NCI-H146 treated with DMSO at 0.1 percent for 48 hours (cell line): ENCODE measurements around the gene ATG7.
"Not testable (repeated sequence)": the region's sequence is repeated elsewhere in the genome, so short reads cannot be mapped to it uniquely, and the experiment has no call there.

ENCODE experiments used
- DNase-seq: peaks from one replicate; lab custom pipeline; 2025; ENCODE audit not compliant: unreplicated experiment; lab: John Stamatoyannopoulos, UW

Gene ATG7

DNA sequence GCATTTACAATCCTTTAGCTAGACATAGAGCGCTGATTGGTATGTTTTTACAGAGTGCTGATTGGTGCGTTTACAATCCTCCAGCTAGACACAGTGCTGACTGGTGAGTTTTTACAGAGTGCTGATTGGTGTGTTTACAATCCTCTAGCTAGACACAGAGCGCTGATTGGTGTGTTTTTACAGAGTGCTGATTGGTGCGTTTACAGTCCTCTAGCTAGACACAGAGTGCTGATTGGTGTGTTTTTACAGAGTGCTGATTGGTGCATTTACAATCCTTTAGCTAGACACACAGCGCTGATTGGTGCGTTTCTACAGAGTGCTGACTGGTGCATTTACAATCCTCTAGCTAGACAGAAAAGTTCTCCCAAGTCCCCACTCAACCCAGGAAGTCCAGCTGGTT, 76.7 kb downstream of the ATG7 start:
- DNase-seq, result not testable (repeated sequence)

DNA sequence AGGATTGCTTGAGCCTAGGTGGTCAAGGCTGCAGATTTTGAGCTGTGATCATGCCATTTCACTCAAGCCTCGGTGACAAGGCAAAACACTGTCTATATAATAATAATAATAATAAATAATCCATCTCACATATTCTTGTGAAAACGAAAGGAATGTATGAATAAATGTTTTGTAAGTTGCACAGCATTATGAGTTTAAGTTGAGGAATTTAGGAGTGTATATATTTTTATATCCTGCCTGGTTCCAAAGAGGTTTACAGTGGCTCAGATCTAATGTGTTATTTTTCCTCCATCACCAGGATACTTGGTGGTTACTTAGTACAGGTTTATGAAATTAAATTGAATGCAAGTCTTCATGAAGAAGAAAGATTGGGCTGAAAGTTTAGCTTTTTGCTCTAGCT, 77.2 kb downstream of the ATG7 start:
- no peak for DNase-seq

DNA sequence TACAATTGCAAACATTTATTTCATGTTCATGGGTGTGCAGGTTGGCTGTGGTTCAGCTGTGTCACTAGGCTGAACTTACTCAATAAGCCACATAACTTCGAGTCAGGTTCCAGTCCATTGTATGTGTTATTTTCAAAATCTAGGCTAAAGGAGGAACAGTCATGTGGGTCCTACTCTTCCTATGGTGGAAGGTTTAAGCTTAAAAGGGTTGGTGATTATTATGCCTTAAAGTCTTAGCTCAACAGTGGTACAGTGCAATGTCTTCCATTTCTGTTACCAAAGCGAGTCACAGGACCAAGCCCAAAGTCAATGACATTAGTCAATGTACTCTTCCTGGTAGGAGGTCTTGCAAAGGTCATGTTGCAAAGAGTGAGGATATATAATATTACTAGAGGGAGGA, 78.2 kb downstream of the ATG7 start:
- DNase-seq, result no peak

DNA sequence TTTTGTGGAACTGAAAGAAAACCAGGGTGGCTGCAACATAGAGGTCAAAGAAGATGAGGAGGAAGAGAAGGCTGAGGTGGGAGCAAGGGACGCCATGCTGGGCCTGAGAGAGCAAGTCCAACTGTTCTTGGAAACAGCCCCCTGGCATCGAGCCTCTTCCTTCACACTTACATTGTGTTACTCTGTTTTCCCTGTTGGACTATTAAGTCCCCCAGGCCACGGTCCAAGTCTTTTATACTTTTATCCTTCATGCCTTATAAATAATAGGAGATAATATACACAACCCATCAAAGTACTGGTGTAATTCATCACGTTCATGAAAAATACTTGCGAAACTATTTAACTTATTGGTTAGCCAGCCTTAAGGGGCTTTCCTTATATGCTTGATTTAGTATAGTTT, 79.3 kb downstream of the ATG7 start:
- no peak for DNase-seq

DNA sequence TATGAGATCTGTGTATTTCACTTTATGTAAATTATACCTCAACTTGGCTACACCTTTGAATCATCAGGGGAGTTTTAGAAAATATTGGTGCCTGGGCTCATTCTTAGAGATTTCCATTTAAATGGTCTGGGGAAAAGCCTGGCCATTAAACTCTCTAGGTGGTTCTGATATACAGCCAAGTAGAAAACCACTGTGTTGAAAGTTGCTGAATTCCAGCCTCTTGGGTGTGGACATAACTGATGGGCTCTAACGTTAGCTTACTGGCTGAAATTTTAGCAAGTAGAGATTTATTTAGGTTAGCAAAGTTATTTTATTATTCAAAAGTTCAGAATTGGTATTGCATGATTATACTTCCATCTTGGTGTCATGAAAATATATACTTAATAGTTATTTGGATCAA, 84.1 kb downstream of the ATG7 start:
- no peak for DNase-seq

DNA sequence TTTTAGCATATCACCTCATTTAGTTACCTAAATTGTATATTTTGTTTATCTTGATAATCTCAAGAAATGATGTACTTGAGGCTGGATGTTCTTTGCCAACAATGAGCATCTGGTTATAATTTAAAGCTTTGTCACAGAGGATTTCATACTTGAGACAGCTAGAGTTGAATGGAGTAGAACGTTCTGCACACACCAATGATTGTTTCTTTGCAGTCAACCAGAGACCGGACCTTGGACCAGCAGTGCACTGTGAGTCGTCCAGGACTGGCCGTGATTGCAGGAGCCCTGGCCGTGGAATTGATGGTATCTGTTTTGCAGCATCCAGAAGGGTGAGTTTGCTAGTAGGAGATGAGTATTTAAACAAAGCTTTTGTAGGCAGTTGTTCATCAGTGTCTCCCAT, 90.4 kb downstream of the ATG7 start:
- DNase-seq, result no peak

DNA sequence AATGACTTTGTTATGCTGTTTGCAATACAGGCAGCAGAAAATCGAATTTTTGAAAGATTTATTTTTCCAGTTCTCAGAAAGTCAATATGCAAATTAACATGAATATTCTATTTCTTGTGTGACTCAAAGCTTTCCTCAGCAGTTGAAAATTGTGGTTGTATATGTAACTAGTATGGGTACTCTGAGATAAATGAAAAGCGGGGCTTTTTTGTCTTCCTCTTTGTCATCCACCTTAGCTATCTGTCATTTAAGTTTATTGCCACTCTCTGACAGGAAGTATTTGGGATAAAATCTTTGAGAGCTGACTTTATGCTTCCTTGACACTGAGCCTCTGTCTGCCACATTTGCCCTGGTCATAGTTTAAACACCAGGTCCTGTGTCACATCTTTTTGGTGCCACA, 91.5 kb downstream of the ATG7 start:
- DNase-seq, result no peak

DNA sequence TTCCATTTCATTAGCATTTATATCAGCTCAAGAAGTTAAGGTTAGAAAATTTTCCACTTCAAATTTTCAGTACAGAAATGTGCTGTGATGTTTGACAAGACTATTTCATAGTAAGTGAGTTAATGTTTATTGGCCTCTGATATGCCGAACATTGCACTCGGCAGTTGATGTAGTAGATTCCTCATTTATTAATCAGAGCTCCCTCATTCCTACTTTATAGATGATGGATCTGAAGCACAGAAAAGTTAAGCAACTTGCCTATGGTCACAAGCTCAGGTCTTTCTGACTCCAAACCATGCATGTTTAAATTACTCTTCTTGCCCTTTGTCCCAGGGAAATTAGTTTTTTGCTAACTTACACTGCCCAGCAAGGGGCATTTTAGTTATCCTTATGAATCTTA, 92.0 kb downstream of the ATG7 start:
- DNase-seq, result no peak

DNA sequence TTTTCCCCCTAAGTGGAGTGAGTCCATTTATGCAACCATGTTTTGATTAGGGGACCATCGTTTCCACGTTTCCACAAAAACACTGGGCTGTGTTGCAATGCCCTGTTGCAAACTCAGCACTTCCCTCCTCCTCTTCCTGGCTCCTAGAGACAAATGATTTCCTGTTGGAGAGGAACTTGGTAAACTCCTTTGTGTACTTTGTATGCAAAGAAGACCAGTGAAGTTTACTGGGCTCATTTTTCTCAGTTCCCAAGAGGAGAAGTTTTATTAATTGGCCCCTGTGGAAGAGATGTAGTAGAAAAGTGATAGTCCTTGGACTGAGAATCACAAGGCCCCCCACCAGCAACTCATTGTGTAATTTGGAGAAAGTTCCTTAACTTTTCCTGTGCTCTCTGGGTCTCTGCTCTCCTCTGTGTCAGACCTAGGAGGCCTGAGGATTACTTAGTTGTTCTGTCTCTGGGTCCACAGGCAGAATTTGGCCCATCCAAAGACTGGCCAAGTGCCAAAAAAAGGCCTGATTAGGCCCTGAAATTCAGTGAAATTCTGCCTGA, 95.0 kb downstream of the ATG7 start:
- no peak for DNase-seq

DNA sequence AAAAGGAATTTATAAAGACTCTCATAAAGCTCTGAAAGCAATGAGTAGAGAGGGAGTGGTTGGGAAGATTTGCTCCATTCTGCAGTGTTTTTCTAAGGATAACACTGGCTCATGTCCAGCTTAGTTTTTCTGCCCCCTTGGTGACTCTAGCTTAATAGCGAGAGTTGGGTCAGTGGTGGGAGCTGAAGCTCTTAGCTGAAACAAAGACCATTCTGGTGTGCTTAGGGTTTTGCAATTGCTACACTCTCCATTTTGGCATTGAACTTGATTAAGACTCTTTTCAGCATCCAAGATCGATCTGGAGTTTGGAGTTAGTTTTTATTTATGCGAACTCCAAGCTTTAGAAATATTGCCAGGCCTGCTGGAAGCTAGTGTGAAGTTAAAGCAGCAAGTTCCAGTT, 98.0 kb downstream of the ATG7 start:
- no peak for DNase-seq

DNA sequence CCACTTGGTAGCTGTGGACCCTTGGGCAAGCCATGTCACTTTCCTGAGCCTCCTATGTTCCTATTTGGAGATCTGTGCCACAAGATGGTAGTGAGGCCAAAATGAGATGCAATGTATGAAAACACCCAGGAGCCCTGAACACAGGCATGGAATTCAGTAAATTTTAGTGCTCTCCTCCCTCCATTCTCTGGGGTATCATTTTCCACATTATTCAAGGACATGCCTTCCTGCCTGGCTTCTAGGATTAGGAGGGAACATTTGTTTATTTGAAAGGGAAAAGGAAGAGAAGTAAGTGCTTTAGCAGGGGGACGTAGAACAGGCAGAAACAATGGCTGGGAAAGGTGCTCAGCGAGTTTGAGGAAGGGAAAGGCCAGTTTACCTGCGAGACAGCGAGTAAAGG, 98.8 kb downstream of the ATG7 start:
- DNase-seq, result no peak

DNA sequence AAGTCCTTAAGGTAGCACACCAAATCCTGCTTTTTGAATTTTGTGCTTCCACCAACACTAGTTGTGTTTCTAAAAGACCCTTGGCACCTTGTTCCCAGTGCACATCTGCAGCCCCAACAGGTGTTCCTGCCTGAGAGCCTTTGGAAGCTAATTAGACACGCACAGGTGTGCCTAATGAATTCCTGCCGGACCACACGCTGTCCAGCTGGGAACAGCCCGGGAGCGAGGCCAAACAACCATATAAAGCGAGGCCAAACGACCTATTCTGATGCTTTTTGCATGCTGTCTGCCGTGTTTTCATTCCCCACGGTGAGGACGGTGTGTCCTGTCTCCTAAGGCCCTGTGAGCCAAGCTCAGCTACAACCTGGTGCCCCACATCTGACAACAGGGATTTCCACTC, 99.5 kb downstream of the ATG7 start:
- DNase-seq, result peak; percentile 73

DNA sequence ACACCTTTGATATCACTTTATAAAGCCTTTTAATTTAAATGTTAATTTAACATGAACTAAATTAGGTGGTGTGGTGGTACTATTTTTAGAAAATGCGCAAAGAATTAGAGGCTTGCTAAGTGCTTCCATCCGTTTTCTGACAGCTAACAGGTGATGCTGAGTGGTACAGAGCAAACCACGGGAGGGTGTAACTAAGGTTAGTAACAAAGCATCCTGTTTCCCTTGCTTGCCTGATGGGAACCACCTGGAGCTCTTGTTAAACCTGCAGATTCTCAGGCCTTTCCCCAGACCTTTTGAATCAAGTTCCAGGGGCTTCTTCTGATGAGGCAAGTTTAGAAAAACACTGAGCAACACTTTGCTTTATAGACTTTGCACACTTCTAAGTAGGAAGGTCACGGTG, 101.0 kb downstream of the ATG7 start:
- peak; percentile 54 for DNase-seq

DNA sequence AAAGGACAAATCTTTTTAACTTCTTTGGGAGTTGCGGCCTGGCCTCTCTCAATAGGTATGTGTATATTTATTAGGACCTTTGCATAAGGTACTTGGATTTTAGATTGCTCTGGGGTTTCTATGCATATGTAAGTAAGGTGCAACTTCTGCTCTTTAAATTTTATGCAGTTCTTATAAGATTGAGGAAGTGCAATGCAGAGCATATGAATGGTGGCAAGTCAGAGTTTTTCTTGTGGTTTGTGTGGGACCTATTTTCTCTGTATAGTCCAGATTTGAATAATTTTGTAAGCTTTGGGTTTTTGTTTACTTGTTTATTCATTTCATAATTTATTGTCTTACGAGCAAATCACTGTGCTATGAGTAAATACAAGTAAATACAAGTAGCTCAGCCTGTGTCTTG, 101.5 kb downstream of the ATG7 start:
- no peak for DNase-seq

DNA sequence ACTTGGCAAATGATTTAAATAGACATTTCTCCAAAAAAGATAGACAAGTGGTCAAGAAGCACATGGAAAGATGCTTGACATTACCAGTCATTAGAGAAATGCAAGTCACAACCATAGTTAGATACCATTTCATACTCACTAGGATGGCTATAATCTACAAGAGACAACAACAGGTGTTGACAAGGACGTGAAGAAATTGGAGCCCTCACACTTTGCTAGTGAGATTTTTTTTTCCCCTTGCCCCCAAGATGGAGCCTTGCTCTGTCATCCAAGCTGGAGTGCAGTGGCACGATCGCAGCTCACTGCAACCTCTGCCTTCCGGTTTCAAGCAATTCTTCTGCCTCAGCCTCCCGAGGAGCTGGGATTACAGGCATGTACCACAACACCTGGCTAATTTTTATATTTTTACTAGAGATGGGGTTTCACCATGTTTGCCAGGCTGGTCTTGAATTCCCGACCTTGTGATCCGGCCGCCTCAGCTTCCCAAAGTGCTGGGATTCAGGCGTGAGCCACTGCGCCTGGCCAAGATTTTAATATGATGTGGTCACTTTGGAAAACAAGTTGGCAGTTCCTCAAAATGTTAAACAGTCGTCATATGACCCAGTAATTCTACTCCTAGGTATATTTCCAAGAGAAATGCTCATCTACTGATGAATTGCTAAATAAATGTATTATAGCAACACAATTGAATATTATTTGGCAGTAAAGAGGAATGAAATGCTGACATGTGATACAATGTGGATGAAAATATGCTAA, 103.3 kb downstream of the ATG7 start:
- DNase-seq, result no peak

DNA sequence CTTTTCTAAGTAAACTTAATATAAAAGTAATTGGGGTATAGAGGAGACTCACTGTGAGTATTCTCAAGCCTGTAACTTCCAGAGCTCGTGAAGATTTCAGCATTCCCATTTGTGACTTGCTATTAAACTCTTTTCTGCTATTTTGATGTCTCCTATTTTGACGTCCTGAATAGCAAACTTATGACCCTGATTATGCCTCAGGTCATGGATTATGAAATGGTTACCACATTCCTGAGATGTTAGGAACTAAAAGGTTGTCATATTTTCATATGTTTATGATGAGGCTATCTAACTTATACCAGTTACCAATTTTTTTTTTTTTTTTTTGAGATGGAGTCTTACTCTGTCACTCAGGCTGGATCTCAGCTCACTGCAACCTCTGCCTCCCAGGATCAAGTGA, 105.5 kb downstream of the ATG7 start:
- no peak for DNase-seq

DNA sequence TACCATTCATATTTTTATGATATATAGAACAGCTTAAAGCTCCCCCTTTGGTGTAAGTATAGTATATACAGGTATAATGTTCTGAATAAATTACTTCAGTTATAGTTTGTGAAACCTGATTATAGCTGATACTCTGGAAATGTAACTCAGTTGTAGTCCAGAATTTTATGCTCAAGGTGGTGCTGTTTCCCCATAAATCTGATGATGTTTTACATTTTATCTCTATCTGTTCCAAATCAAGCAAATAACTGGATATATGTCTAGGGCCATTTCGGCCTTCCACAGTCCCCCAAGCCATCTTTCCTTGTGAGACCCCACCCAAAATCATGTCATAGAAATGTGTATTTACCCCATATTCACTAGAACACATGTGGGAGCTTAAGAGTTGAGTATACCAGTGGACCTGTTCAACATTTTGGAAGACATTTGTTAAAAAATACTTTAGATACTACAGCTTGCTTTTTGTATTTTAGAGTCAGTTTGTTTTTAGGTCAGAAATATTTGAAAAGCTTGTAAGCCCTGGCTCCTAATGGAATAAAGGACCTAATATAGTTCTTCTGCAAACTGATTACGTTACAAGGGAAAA, 107.1 kb downstream of the ATG7 start:
- peak; percentile 10 for DNase-seq

DNA sequence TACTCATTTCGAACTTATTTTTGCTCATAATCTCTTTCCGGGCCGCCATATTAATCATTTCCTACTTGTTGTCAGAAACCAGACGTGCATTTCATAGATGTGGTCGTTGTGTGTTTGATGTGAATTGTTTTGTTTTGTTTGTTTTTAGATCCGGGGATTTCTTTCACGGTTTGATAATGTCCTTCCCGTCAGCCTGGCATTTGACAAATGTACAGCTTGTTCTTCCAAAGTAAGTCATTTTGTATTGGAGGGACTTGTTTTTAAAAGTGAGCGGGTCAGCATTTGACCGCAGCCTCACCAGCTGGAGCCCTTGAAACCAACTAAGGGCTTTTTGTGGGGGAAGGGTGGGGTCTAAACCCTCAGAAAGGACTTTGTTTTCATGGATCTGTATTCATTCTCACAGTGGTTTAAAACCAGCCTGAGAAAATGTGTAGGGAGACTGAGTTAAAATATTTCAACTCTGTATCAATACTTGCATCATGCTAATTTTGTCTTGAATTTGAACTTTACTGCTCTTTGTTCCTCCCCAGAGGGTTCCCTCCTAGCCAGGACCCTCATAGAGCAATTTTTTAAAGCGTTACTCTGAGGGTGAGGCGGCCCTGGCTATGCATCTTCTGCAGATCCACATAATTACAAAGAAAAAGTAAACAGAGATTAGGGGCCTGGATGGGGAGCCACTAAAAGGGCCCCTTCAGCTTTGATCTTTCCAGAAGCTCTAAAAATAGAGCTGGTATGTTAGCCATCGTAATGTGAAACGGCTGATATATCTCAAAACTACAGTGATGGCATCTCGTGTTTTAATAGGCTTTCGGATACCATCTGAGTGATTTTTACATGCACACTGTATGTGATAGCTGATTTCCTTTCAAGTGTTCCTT, 107.9 kb downstream of the ATG7 start:
- no peak for DNase-seq

DNA sequence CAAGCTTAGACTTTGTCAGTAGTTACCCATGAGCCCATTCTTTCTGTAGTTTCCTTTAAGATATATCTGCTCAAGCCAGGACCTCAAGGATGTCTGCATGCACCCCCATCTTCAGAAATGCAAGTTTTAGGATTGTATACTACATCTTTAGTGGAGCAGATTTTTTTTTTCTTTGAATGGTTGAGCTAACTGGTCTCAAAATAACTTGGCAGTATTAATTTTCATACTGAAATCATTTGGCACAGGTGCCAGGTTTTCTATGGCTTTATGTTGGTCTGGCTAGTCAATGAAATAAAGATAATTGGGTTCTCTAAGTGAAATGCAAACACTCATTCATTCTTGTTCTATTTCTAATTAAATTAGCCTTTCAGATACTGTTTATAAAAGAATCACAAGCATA, 108.9 kb downstream of the ATG7 start:
- DNase-seq, result peak; percentile 57

DNA sequence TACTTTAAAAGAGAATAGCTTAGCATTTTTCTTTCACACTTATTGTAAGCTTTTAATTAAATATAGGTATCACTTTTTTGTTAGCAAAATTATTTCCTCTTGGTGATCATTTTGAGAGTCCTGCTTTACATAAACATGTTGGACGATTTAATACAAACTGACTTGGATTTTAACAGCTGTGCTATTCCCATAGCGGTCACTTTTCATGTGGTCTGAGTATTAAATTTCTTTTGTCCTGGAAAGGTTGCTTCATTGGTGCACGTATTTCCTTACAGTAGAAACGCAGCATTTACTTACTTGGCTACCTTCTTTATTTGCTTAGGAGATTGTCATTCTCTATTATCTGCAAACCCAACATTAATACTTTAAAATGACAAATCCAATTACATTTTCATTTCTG, 109.4 kb downstream of the ATG7 start:
- DNase-seq, result peak; percentile 57

DNA sequence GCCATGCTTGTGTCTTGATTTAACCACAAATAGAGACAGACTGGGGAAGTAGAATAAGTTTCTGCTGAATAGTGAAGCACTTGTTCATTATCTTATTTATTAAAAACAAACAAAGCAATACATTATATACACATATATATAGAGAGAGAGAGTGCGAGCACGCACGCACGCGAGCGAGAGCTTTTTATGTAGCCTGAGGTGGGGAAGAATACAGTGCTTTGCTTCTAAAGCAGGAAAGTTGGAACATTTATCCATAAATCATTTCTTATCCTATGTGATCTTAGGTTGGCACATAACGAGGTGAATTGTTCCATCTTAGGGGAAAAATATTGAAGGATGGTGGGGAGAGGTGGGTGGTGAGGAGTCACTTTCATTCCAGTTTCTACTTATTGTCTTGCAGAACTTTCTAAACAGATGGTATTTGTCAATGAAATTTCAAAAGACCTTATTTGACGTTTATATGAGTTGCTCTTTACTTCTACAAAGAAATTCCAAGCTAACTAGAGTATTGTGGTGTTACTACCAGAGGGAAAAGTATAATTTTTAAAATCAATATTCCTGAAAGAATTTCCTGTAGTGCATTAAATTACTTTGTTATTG, 110.0 kb downstream of the ATG7 start:
- no peak for DNase-seq
